ENCODE results near the gene CNTD1. TPM values are rescaled to one million over a fixed set of nuclear protein-coding genes. Genes with fewer than 3 reads are reported as not detected.

The CNTD1 gene
- total RNA-seq, result 1 to 10 TPM; 1.4 to 7.7 TPM

DNA sequence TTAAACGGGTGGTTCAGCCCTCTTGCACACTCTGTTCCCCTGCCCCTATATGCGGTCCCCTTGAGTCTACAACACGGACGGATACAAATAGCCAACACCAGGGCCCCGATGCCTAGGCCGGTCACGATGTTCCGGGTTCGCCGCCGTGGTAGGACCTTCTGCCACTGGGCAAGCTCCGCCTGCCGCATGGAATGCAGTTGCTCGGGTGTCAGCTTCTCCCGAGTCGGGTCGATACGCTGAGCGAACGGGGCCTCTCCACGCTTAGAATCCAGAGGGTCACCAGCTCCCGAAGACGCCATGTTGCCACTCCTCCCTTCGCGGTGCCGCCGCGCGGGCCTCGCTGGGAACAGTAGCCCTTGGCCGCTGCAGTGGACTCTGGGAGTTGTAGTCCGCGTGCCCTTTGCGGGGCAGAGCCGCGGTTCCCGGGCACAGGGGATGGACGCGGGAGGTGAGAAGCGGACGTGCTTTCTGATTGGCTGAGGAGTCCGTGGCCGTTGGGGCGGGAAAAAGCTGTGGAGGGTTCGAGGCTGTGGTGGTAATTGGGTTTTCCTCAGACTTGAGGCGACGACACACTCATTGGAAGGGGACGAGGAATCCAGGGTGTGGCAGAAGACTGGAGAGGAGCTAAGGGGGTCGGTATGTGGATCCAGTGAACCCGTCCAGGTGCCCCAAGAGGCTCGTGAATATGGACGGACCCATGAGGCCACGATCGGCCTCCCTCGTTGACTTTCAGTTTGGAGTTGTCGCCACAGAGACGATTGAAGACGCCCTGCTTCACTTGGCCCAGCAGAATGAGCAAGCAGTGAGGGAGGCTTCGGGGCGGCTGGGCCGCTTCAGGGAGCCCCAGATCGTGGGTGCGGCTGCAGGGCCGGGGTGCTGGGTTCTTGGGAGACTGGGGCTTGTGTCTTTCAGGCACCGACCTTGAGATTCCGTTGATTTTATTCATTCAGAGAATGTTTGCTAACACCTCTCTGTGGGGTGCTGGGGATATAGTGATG lies at the start of gene CNTD1, which contains the start of gene COA3:
CNTD1 (plus strand) TSS at position 479 of the 998 bp plus-strand sequence; CDS start at position 686, 207 bp downstream.
COA3 (minus strand) TSS at position 322 of the 998 bp plus-strand sequence; CDS start at position 299, 23 bp downstream.
- peak; percentile 79 for DNase-seq (ENCODE audit: low spot score)
- H3K27me3 ChIP-seq (replicated peaks; ENCODE audit: insufficient read depth), result no peaks in the 10 kb centered on the region
- H3K4me1 ChIP-seq (replicated peaks), result no peaks in the 10 kb centered on the region
- TF ChIP-seq POLR2A (IDR thresholded peaks at IDR 0.05) (no peak), CTCF (IDR thresholded peaks at IDR 0.05) (peak in 1 of 4 experiments; percentile 29), POLR2AphosphoS5 (IDR thresholded peaks at IDR 0.05) (peak; percentile 91)
- no peaks in the 10 kb centered on the region for H3K36me3 ChIP-seq
- WGBS, result 26% methylated on average over 65 of the region's 66 CpGs
- H3K4me3 ChIP-seq, result peak within 1 kb of the TSS; percentile 66 to 75
- intact Hi-C loops (cut with DNase I), result no loop called here
- H3K9me3 ChIP-seq, result no peaks in the 10 kb centered on the region
- H3K27ac ChIP-seq, result peak within 1 kb of the TSS; percentile 85 to 88

DNA sequence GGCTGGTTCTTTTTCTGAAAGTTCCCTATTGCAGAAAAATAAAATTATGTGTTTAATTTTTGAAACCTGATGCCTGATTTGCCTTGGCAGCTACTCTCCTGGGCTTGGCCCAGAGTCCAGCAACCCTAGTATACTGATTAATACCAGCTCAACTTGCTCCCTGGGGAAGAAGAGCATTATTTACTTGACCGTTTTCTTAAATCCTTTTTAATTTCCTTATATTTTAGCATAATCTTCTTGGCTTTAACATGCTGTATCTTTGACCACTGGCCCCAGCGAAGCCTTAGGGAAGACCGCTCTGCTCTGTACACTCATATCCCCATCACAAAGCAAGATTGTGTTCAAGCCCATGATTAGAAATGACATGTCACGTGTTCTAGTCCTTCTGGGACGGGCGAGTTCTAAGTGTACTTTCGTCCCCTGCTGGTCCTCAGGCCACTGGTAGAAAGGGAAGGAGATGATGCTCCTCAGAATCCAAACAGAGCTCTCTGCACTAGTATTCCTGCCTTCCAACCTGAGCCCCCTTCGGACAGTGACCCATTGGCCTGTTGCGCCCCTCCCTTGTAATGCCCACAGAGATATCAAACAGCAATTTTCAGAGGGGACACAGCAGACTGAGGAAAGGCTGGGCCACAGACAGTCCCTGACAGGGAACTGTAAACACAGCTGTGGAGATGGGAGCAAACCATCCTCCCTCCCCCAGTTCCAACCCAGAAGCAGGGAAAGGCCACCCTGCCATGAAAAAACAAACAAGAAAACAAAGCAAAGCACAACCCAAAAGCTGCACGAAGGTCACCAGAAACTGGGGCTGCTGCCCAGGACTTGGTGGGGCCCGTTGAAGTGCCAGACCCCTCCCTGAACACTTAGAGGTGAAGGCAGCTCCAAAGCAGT lies 49.5 kb upstream of the CNTD1 start:
- Histone ChIP-seq H3K9me3 (no peaks in the 10 kb centered on the region), H3K36me3 (no peaks in the 10 kb centered on the region), H3K27me3 (replicated peaks; ENCODE audit: insufficient read depth) (no peaks in the 10 kb centered on the region), H3K27ac (peak overlapping the region; percentile 71 to 74), H3K4me1 (replicated peaks) (peaks cover 10% of the 10 kb centered on the region), H3K4me3 (no peak overlapping the region)
- DNase-seq (ENCODE audit: low spot score), result no peak
- WGBS, result 45% methylated on average over 11 of the region's 11 CpGs
- TF ChIP-seq POLR2A (IDR thresholded peaks at IDR 0.05), result no peak
- intact Hi-C loops (cut with DNase I), result no loop called here

GRCh38 chr17:42750739-42751344 lies 47.8 kb upstream of the CNTD1 start:
- Histone ChIP-seq H3K36me3 (no peaks in the 10 kb centered on the region), H3K27ac (peak overlapping the region in 1 of 2 donors; percentile 71)
- intact Hi-C loops (cut with DNase I), result no loop called here

DNA sequence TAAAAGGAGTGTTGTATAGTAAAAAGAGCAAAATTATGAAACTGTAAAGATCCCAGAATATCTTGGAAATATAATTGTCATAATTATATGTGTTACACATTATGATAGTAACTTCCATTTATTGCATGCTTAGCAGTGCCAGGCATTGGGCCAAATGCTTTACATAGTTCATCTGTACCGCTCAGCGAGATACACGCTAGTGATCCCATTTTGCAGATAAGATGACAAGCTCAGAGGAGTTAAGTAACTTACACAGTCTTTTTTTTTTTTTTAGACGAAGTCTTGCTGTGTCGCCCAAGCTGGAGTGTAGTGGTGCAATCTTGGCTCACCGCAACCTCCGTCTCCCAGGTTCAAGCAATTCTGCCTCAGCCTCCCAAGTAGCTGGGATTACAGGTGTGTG lies 47.0 kb upstream of the CNTD1 start:
- Histone ChIP-seq H3K9me3 (no peaks in the 10 kb centered on the region), H3K4me3 (no peak overlapping the region), H3K36me3 (no peaks in the 10 kb centered on the region), H3K27me3 (replicated peaks; ENCODE audit: insufficient read depth) (no peaks in the 10 kb centered on the region), H3K27ac (no peak overlapping the region), H3K4me1 (replicated peaks) (peaks cover 10% of the 10 kb centered on the region)
- DNase-seq (ENCODE audit: low spot score), result no peak
- TF ChIP-seq CTCF (IDR thresholded peaks at IDR 0.05) (no peak), POLR2AphosphoS5 (IDR thresholded peaks at IDR 0.05) (no peak), POLR2A (IDR thresholded peaks at IDR 0.05) (no peak)
- WGBS, result 71% methylated on average over 7 of the region's 7 CpGs
- intact Hi-C loops (cut with DNase I), result no loop called here

More at GRCh38 chr17:42750739-42751344, 47.8 kb upstream of the CNTD1 start:
- H3K4me1 ChIP-seq (replicated peaks), result peaks cover 10% of the 10 kb centered on the region
- H3K9me3 ChIP-seq, result no peaks in the 10 kb centered on the region
- TF ChIP-seq CTCF (IDR thresholded peaks at IDR 0.05), result no peak
- TF ChIP-seq POLR2A (IDR thresholded peaks at IDR 0.05), result no peak
- TF ChIP-seq POLR2AphosphoS5 (IDR thresholded peaks at IDR 0.05), result no peak
- H3K27me3 ChIP-seq (replicated peaks; ENCODE audit: insufficient read depth), result no peaks in the 10 kb centered on the region
- 42% methylated on average over 3 of the region's 3 CpGs for WGBS
- no peak for DNase-seq (ENCODE audit: low spot score)
- no peak overlapping the region for H3K4me3 ChIP-seq

All from prostate gland (tissue), 2 donors.